Activated CD8-positive, alpha-beta memory T cell treated with anti-CD3 and anti-CD28 coated beads, Interleukin-2, amount 50 U/mL, for 48 hours (primary cell): Measurements from ENCODE around the gene SERPINA10.
"Not testable (repeated sequence)": the region's sequence is repeated elsewhere in the genome, so short reads cannot be mapped to it uniquely, and the experiment has no call there.

Source experiments
- DNase-seq: peaks from one replicate; pipeline ENCODE4 v3.0.0-alpha.2; 2020

Gene SERPINA10

GRCh38 chr14:94282991-94283723 is 9.9 kb downstream of the SERPINA10 start:
- DNase-seq, result no peak

GRCh38 chr14:94278731-94279130 is 14.3 kb downstream of the SERPINA10 start:
- no peak for DNase-seq

GRCh38 chr14:94276898-94277561 is 16.0 kb downstream of the SERPINA10 start:
- not testable (repeated sequence) for DNase-seq

DNA sequence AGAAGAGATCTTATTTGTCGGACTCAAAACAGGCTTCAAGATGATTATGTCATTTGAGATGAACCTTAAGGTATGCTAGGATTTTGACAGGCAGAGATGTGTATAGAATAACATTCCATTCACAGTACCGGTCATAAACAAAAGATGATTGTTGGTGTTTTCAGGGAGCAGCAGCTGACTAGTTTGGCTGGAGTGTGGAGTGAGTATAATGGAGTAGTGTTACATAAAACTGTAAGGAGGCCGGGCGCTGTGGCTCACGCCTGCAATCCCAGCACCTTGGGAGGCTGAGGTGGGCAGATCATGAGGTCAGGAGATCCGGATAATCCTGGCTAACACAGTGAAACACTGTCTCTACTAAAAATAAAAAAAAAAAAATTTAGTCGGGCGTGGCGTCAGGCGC is 23.9 kb downstream of the SERPINA10 start:
- no peak for DNase-seq

- DNase-seq, result not testable (repeated sequence)
These were observed 24.5 kb downstream of the SERPINA10 start for GRCh38 chr14:94268582-94268981.

DNA sequence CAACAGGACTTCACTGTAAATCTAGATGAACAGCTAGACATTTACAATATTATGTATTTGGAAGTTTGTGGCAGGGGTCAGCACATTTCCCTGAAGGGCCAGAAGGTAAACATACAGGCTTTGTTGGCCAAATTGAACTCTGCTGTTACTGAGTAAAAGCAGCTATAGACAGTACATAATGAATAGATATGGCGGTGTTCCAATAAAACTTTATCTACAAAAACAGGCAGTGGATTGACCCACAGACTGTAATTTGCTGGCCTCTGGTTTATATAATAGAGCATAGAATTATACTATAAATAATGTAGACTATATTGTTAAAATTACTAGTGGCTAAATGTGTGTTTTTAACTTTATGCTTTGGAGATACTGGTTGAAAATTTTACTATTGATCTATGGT is 25.7 kb downstream of the SERPINA10 start:
- DNase-seq, result no peak

DNA sequence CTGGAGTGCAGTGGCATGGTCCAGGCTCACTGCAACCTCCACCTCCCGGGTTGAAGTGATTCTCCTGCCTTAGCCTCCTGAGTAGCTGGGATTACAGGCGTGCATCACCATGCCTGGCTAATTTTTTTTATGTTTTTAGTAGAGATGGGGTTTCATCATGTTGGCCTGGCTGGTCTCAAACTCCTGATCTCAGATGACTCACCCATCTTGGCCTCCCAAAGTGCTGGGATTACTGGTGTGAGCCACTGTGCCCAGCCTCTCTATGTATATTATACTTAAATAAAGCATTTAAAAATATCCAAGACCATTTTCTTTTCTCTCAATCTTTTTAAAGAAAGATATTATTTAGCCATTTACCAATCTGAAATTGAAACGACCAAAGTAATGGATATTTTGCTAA is 28.9 kb downstream of the SERPINA10 start:
- DNase-seq, result not testable (repeated sequence)

DNA sequence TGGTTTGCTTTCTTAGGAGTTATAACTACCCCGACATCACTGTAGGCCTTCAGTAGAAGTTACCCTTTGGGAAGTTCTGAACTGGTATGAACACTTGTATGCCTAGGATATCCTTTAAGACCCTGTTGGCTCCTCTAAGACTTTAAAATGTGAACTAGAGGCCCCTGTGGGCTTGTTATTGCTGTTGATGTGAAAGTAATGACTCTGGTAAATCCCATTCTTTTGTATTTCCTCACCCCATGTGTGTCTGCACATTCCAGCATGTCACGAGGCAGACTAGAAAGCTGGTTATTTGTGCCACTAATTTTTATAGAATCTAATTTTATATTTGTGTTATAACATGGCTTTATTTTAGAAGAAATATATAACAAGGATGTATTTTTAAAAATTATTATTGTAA is 48.9 kb downstream of the SERPINA10 start:
- no peak for DNase-seq

DNA sequence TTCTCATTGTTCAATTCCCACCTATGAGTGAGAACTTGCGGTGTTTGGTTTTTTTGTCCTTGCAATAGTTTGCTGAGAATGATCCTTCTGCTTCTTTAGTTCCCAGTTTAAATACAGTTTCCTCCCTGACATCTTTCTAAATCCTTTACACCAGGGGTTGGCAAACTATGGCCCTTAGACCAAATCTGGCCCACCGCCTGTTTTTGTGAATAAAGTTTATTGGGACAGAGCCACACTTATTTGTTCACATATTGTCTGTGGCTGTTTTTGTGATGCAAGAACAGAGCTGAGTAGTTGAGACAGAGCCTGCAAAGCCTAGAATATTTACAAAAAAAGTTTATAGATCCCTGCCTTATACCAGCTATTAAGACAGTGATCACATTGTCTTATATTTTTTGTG is 53.7 kb downstream of the SERPINA10 start:
- no peak for DNase-seq

- no peak for DNase-seq
These were observed 55.1 kb downstream of the SERPINA10 start for GRCh38 chr14:94237983-94238382.

- no peak for DNase-seq
These were observed 56.0 kb downstream of the SERPINA10 start for GRCh38 chr14:94237046-94237445.
